Tongue (tissue), 2 donors: Measurements from ENCODE around the gene TMEM117. TPM values are rescaled to one million over a fixed set of nuclear protein-coding genes. Genes with fewer than 3 reads are reported as not detected.

Source experiments
- DNase-seq: peaks from one replicate; pipeline ENCODE4 v3.0.0-alpha.2; 2015
- total RNA-seq: library from RNA; depleted of rRNA; stranded (reverse); fragments of >200 nt; gene quantifications from one replicate; pipeline ENCODE4 v1.2.3, GENCODE V29; 2014

TMEM117 gene
- total RNA-seq, 1 donor from 2014 or later: 19.6 TPM

GRCh38 chr12:43965899-43966298 is 130.0 kb downstream of the TMEM117 start:
- no peak for DNase-seq

DNA sequence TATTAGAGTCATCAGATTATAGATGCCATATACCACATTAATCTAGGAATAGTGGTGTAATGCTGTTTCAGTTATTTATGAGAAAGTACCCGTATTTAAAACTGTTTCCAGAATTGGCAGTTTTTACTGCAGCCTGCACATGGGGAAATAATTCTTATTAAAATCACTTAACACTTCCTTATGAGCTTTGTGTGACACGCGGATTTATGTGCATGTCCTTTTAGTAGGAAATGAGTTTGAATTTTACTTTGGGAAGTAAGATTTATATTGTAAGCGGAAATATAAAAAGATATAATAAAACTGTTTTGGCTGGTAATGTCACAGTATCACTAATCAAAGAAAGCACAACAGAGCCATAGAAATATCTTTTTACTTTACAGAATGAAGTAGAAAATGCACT is 132.9 kb downstream of the TMEM117 start:
- no peak for DNase-seq

- DNase-seq: no peak
Measured at GRCh38 chr12:43969882-43970281, 134.0 kb downstream of the TMEM117 start.

DNA sequence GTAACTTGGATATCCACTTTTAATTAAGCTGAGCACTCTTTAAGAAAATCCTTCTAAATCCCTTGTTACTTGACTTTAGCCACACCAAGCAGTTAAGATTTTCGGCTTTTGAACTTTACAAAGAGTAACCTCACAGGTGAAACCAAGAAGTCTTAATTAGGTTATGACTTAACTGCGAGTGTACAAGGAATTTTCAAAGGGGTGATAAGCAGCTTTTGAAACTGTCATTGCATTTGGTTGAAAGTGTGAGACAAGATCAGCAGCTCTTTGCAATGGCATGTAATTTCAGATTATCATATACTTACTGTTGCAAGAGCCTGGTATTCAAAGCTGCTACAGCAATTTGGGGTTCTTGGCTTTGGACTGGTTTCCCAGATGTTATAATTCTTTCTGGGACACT is 137.5 kb downstream of the TMEM117 start:
- no peak for DNase-seq

GRCh38 chr12:43973993-43974392 is 138.1 kb downstream of the TMEM117 start:
- no peak for DNase-seq

GRCh38 chr12:43976027-43976426 is 140.1 kb downstream of the TMEM117 start:
- no peak for DNase-seq

GRCh38 chr12:43978556-43978955 is 142.7 kb downstream of the TMEM117 start:
- DNase-seq: no peak

GRCh38 chr12:43979450-43979849 is 143.6 kb downstream of the TMEM117 start:
- no peak for DNase-seq

- no peak for DNase-seq
Measured at GRCh38 chr12:43980627-43981191, 144.8 kb downstream of the TMEM117 start.

- no peak for DNase-seq
Measured at GRCh38 chr12:43981726-43982125, 145.8 kb downstream of the TMEM117 start.

DNA sequence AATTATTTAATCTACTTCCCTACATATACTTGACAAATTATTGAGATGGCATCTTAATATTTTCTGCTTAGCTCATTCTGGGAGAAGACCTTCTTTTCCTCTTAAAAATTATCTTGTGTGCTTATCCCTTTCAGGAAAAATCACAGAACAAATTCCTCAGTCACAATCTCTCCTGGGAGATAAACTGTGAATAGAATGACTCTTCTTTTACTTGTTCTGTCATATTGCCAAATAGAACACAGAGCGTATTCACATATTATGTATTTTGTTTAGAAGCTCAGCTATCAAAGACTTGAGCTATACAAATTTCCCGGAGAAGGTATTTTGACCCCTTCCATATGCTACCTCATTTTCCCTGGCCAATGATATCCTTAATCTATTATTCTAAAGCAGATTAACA is 146.7 kb downstream of the TMEM117 start:
- DNase-seq: no peak

DNA sequence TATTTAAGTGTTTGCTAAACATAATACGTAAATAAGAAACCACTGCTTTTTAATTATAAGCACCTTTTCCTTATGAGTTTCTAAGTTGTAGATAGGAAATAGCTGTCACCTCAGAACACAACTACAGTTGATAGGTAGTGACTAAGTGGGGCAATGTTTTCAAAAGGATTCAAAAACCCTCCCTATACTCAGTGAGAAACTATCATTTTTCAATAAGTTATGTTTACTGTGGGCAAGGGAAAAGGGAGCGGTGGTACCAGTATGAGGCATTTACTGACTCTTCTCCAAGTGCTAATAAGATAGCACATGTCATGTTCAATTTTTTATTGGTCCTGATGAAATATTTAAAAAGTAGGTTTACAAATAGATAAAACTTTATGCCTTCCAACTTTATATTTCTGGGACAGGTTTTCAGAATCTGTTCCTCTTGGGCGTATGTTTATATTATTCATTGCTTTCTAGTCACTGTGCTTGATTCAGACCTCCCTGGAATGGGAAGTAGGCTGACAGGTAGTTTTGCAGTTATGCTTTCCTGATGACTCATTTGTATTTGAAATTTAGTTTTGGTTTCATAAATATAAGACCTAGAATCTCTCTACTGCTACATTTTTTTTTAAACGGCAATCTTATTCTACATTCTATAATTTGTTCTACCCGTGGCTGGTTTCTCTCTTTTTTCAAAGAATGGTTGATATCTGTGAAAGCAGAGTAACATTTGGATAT is 153.1 kb downstream of the TMEM117 start:
- no peak for DNase-seq

GRCh38 chr12:43992856-43993255 is 157.0 kb downstream of the TMEM117 start:
- DNase-seq: no peak

GRCh38 chr12:44000309-44000952 is 164.6 kb downstream of the TMEM117 start:
- DNase-seq: peak; percentile 27

- no peak for DNase-seq
Measured at GRCh38 chr12:44002607-44003006, 166.7 kb downstream of the TMEM117 start.

DNA sequence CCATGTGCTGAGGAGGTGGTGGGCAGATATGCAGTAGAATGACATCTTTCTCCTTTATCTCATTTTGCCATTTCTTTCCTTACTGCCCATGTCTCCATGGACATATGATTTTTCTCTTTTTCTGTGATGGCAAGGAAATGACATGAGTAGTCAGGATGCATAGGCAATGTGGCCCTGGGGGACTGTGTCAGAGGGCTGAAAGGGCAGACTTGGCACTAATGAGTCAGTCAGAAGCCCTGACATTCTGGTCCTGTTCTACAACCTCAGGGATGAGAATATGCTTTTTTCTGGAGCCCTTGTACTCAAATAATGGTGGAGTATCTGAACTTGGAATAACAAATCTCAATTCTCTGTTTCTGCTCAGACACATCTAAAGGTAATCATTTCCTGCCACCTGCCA is 167.8 kb downstream of the TMEM117 start:
- DNase-seq: no peak

GRCh38 chr12:44015333-44015941 is 179.6 kb downstream of the TMEM117 start:
- DNase-seq: peak; percentile 83

- no peak for DNase-seq
Measured at GRCh38 chr12:44017216-44017615, 181.3 kb downstream of the TMEM117 start.

GRCh38 chr12:44019118-44019517 is 183.2 kb downstream of the TMEM117 start:
- DNase-seq: no peak

DNA sequence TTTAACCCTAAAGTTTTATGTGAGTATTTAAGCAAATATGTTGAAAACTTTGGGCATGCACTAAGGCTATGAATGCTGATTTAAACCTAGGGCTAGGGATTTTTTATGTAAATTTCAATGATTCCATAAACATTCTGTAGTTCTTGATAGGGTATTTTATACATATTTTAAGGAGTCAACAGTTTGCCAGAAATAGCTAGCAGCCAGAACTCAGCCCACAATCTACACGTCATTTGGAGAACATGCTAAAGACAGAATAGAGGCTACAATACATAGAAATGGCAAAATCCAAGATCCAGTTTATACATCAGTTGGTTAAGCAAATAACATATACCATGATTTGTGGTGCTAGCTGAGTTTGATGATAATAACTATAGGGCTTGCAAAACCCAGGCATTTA is 184.7 kb downstream of the TMEM117 start:
- no peak for DNase-seq

DNA sequence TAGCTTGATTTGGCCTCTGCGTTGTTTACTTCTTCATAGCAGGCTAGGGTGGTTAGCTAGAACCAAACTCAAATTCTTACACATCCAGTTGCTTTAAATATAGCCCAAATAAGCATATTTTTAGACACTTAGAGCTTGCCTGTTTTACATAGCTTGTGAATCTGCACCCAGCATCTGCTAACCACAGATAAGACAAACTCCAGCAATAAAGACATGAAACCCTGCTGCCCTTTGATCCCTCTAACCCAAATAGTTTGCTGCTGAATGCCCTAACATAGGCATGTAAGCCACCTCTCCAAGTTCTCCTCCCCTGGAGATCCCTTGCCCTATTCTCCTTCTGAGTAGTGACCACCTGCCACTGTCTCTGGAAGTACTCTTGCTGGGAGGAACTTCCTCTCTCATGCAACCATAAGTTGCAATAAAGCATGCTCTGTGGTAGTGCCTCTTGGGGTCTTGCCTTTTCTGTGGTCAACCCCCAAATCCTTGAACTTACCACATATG is 185.6 kb downstream of the TMEM117 start:
- no peak for DNase-seq

DNA sequence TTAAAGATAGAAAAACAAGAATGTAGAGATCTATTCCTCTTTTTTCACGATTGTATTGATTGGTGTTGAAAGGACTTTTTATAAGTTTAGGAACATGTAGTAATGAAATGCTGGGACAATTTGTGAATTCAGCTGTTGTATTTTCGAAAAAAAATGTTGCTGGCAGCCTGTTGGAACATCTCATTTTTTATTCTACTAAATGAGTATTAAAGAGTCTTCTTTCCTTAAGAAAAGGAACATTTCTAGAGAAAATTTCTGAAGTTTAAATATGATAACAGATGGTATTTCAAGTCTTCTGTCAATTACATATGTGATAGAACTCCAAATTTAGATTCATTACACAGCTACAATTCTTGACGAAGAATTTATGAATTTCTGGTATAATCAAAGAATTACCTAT is 189.6 kb downstream of the TMEM117 start:
- DNase-seq: no peak

DNA sequence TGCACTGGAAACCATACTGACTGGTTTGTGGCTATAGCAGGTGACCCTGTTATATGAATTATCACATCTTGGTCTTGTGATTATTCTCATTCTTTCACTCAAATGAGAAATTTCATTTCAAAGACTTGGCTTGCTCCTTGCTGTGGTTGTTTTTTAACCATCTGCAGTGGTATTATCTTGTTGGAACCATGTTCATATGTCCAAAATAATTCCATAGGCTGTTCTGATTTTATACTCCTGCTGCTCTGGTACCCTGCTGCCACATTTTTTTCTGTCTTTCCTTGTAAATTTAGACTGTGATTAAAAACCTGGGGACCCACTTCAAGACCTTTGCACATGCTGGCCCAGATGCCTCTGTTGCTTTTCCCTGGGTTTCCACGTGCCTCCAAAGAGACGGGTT is 190.2 kb downstream of the TMEM117 start:
- no peak for DNase-seq
